CD4-positive, alpha-beta T cell treated with Interleukin-4 for 4 hours (primary cell): ENCODE data around the gene PPARD.
"Not testable (repeated sequence)": the region's sequence is repeated elsewhere in the genome, so short reads cannot be mapped to it uniquely, and the experiment has no call there.

Experiments used
- DNase-seq: peaks from one replicate; pipeline ENCODE4 v3.0.0-alpha.2; 2020

Gene PPARD

DNA sequence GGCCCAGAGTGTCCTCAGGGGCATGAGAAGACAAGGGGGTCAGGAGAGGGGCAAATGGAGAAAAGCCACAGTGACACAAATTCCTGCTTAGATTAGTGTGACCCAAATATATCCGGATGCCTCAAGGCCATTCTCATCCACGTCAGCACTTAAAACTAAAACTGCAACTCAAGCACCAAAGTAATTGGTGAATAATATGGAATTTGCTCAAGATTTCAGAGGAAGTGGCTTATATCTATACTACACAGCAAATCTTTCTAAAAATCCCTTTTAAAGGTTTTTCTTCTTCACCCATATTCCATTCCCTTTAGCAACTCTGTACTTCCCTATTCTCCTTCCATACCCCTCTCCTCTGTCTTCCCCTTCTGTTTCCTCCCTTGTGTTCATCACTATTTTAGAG, 29.6 kb upstream of the PPARD start:
- DNase-seq, result no peak

DNA sequence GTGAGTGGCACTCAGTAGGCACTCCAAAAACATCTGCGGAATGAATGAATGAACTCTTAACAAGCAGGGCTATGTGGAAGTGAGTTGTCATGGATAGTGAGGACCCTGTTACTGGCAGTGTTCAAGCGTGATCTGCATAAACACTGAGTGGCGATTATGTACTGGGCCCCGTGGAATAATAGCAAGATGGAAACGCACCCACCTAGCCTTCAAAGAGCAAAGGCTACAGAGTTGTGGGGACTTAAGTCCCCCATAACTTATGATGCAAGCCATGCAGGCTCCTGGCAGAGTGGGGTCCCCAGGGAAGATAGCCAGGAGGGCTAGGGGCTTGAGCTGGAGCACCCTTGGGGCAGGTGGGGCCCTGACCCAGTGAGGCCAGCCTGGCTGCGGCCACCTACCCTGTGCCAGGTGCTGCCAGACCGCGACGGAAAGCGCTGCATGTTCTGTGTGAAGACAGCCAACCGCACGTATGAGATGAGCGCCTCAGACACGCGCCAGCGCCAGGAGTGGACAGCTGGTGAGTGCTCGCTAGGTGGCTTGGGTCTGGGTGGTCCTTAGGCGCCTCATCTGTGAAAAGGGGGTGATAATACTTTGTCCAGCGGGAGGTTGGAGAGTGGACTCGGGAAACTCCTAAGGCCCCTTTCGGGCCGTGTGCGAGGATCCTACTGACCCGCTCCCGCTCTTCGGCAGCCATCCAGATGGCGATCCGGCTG, 24.7 kb upstream of the PPARD start:
- DNase-seq, result no peak

DNA sequence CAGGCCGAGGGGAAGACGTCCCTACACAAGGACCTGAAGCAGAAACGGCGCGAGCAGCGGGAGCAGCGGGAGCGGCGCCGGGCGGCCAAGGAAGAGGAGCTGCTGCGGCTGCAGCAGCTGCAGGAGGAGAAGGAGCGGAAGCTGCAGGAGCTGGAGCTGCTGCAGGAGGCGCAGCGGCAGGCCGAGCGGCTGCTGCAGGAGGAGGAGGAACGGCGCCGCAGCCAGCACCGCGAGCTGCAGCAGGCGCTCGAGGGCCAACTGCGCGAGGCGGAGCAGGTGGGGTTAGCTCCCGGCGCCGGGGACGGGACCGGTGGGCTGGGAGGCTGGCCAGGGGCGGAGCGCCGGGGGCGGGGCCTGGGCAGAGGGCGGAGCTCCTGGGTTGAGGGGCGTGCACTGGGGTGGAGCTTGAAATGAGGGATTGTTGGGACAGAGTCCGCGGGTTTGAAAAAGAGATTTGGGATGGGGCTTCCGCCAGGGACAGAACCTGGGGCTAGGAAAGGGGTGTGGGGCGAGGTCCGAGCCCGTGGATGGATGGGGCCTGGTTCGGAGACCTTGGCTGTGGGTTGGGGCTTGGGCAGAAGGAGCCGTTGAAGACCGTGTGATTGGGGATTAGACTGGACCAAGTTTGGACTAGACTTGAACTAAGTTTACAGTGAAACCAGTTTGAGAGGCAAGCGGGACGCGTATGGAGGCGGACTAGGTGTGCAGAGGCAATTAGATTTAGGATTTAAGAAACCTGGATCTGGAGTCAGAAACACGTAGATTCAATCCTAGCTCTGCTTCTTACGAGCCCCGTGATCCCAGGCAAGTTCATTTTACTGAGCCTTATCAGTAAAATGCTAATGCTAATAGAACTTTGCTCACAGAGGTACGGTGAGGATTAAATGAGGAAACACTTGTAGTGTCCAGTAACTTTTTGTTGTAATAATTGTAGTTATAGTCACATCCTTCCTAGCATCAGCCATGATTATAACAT, 23.9 kb upstream of the PPARD start:
- no peak for DNase-seq

- DNase-seq, result no peak
Observed at GRCh38 chr6:35319346-35320030, 22.9 kb upstream of the PPARD start.

- no peak for DNase-seq
Observed at GRCh38 chr6:35320031-35320410, 22.3 kb upstream of the PPARD start.

DNA sequence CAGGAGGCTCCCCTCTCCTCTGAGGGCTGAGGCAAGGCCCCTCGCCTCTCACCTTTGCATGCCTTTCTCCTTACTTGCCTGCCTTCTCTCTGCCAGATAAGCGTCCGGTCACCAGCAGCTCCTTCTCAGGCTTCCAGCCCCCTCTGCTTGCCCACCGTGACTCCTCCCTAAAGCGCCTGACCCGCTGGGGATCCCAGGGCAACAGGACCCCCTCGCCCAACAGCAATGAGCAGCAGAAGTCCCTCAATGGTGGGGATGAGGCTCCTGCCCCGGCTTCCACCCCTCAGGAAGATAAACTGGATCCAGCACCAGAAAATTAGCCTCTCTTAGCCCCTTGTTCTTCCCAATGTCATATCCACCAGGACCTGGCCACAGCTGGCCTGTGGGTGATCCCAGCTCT, 21.3 kb upstream of the PPARD start:
- DNase-seq, result no peak

DNA sequence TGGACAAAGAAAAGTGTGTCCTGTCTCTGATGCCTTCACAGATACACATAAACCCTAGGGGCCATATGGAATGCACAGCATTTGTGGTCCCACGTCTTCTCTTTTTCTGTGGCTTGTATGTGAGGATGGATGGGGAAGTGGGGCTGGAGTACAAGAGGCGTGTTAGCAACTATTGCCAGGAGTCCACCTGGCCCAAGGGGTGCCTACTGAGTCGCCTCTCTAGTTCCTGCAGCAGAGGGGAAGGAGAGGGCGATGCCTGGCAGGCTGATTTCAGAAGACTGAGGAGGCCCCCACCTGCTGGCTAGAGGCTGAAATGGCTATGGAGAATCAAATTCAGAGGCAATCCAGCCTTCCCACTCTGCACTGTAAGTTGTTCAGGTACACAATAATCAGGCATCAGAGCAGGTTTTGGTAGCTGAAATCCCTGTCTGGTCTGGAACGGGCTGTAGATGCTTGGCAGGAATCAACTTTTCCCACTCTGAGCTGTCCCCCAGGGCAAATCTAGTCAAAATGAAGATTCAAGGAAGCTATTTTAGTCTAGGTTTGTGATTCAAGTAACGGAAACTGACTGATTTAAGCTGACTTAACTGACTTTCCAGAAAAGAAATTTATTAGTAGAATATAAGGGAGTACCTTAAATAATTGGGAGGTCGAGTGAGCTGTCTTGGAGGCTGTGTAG, 14.9 kb upstream of the PPARD start:
- DNase-seq, result peak; percentile 82

GRCh38 chr6:35328108-35328723, 14.1 kb upstream of the PPARD start:
- no peak for DNase-seq

DNA sequence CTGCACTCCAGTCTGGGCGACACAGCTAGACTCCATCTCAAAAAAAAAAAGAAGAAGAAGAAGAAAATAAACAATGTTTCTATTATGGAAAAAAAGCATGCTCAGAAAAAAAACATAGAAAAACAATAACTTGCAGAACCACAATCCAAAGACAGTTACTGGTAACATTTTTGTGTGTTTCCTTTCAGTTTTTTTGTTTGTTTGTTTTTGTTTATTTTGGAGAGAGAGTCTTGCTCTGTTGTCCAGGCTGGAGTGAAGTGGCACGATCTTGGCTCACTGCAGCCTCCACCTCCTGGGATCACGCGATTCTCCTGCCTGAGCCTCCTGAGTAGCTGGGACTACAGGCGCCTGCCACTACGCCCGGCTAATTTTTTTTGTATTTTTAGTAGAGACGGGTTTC, 13.4 kb upstream of the PPARD start:
- DNase-seq, result not testable (repeated sequence)

DNA sequence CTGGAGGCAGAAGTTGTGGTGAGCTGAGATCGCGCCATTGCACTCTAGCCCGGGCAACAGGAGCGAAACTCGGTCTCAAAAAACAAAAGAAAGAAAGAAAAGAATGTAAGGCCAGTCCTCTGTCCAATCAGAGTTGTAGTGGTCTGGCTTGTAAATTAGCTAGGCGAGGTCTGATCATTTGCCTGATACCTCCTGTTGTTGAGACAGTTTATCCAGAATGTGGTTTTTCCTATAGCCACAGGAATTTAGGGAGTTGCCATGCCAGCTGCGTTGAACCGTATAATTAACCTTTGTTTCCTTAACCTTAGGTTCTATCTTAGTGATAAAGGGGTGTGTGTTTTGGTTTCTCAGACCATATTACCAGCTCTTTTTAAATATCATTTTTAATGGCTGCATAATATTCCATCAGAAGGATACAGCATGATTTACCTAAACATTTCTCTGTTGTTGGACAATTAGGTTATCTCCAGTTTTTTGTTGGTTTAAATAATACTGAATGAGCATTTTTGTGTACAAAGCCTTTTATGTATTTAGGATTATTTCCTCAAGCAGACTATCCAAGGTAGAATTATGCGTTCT, 11.7 kb upstream of the PPARD start:
- no peak for DNase-seq

- peak; percentile 76 for DNase-seq
Observed at GRCh38 chr6:35332074-35332887, 10.1 kb upstream of the PPARD start.

DNA sequence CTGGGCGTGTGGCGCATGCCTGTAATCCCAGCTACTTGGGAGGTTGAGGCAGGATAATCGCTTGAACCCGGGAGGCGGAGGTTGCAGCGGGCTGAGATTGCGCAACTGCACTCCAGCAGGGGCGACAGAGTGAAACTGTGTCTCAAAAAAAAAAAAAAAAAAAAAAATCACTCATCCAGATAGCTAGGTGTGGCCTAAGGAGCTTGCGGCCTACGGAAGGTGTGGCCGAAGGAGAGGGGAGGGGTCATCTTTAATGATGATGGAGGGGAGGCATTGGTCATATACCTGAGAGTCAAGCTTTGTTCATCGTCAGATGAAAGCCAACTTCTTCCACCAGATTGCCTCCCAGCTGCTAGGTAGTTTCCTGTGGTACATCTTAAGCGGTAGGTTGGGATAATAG, 801 bp upstream of the PPARD start:
- DNase-seq, result no peak

GRCh38 chr6:35343092-35343834, 905 bp downstream of the PPARD start:
- no peak for DNase-seq

- DNase-seq, result no peak
Observed at GRCh38 chr6:35343835-35344550, 1.6 kb downstream of the PPARD start.

DNA sequence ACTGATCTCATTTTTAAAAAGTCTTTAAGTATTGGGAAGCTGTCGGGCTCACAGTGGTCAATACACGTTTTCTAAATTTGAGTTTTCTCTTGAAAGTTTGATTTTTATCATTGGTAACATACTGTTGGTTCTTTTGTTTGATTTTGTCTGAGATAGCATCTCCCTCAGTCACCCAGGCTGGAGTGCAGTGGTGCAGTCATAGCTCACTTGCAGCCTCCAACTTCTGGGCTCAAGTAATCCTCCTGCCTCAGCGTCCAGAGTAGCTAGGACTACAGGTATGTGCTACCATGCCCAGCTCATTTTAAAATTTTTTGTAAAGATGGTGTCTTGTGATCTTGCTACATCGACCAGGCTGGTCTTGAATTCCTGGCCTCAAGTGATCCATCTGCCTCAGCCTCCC, 9.1 kb downstream of the PPARD start:
- no peak for DNase-seq

DNA sequence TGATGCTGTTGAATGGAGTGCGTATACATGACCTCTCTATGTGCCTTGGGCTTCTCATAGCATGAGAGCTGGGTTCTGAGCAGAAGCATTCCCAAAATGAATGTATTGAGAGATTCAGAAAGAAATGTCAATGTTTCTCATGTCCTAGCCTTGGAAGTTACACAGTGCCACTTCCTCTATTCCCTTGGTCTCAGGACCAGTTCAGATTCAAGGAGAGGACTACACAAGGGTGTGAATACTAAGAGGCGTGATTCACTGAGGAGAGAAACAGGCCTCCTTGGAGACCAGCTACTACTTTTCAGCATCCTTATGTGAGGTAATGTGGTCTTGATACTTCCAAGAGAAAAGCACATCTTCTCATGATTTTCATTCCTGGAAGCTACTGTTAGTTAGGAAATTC, 10.4 kb downstream of the PPARD start:
- no peak for DNase-seq

DNA sequence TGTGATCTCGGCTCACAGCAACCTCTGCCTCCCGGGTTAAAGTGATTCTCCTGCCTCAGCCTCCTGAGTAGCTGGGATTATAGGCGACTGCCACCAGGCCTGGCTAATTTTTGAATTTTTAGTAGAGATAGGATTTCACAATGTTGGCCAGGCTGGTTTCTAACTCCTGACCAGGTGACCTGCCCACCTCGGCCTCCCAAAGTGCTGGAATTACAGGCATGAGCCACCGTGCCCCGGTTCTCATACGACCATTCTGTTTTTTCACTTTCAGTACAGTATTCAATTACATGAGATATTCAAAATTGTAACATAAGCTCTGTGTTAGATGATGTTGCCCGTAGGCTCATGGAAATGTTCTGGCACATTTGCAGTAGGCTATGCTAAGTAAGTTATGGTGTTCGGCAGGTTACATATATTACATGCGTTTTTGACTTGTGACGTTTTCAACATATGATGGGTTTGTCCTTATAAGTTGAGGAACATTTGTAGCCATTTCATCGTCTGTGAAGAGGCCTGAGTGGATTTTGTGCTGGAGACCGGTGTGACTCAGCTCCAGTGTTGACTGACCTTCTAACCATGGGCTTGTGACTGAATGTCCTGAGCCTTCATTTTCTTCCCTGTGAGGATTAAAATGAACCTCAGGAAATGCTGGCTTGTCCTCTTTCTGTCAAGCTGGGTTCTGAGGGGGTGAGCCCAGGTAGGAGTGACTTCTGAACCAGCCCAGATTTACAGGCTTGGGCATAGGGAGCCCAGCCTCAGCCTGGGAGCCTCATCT, 12.2 kb downstream of the PPARD start:
- DNase-seq, result no peak

DNA sequence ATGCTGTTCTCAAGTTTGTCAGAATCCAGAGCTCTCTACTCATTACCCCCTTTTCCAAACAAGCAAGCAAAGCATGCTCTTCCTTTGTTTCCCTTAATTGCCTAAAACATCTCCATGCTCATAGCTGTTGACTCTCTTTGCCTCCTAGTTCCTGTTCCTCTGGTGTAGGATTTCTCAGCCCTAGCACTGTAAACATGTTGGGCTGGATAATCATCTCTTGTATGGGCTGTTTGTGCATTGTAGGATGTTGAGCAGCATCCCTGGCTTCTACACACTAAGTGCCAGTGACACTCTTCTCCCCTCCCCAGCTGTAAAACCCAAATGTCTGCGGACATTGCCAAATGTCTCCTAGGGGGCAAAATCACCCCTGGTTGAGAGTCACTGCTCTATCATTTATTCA, 14.0 kb downstream of the PPARD start:
- no peak for DNase-seq

DNA sequence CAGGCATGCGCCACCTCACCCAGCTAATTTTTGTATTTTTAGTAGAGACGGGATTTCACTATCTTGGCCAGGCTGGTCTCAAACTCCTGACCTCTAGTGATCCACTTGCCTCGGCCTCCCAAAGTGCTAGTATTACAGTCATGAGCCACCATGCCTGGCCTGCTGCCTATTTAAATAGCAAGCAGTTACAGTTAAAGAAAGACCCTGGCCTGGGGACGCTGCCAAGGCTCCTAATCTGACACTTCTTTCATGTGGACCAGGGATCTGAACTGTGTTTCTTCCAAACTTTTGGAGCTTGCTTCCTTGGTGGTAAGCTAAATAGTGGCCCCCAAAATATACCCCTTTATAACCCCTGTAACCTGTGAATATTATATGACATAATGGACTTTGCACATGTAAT, 15.3 kb downstream of the PPARD start:
- no peak for DNase-seq
